Transverse colon (tissue), 4 donors: ENCODE data around the gene DARS1. TPM values are rescaled to one million over a fixed set of nuclear protein-coding genes. Genes with fewer than 3 reads are reported as not detected.
A peak's percentile ranks its signal among the peaks of the same experiment; 100 is the strongest.

Experiments
- DNase-seq: peaks from one replicate; pipeline ENCODE4 v3.0.0-alpha.2; 2019
- H3K27ac ChIP-seq, 4 donors: fragments of 200-600 bp; sonication (generic); 2 replicates each; pipeline ENCODE4 v1.5.1; 2016 to 2018; ENCODE audit warnings: inconsistent platforms in 4 of 4
- H3K27me3 ChIP-seq: fragments of 200-600 bp; sonication (generic); 2 replicates; pipeline ENCODE4 v1.5.1; 2017; ENCODE audit warnings: inconsistent platforms
- H3K36me3 ChIP-seq, 4 donors: fragments of 200-600 bp; sonication (generic); 2 replicates each; pipeline ENCODE4 v1.5.1; 2017 to 2019; ENCODE audit warnings: inconsistent platforms in 4 of 4
- H3K4me1 ChIP-seq, 4 donors: fragments of 200-600 bp; sonication (generic); 2 replicates each; pipeline ENCODE4 v1.5.1; 2017 to 2020; ENCODE audit warnings: inconsistent platforms in 4 of 4
- H3K4me3 ChIP-seq, 4 donors: fragments of 200-600 bp; sonication (generic); 1 replicate in 1 of 4; 2 replicates in 3 of 4; pipeline versions ENCODE4 v1.5.1 to v1.6.1; 2017 to 2019; ENCODE audit warnings: inconsistent platforms in 4 of 4
- H3K9me3 ChIP-seq, 2 donors: fragments of 200-600 bp; sonication (generic); 2 replicates each; pipeline ENCODE4 v1.5.1; 2017 to 2019; ENCODE audit warnings: inconsistent platforms in 2 of 2
- EP300 ChIP-seq: sonication (generic); formaldehyde crosslinking; IDR thresholded peaks from one replicate; pipeline ENCODE4 v1.6.1; 2017; ENCODE audit warnings: antibody characterized with exemption, low read depth
- POLR2A ChIP-seq: fragments of 450-650 bp; IDR thresholded peaks from one replicate; pipeline ENCODE4 v1.6.1; 2016; ENCODE audit warnings: antibody characterized with exemption, mild to moderate bottlenecking, moderate library complexity
- POLR2AphosphoS5 ChIP-seq, 3 donors: sonication (generic); formaldehyde crosslinking; IDR thresholded peaks; one replicate each; pipeline ENCODE4 v1.6.1; 2016; ENCODE audit warnings: antibody characterized with exemption in 3 of 3
- WGBS, 2 donors: methylation state at CpG; one replicate each; pipeline ENCODE4 v1.1.5; 2018; ENCODE audit warnings: low coverage in 1 of 2; 5-methylcytosine and 5-hydroxymethylcytosine counted together
- in situ Hi-C, 4 donors: fragments of 200-750 bp; cut with MboI; loops; one replicate each; pipeline versions ENCODE4 v1.15.0 to v1.15.1; 2017; ENCODE audit warnings: low sequenced_read_pairs in 3 of 4, low pct_ligation_motif_present in 1 of 4, low pct_unique_long_range_greater_than_20kb in 1 of 4
- intact Hi-C: fragments of 100-400 bp; cut with DNase I; formaldehyde crosslinking; loops from one replicate; pipeline ENCODE4 v1.15.1; 2023; ENCODE audit warnings: low total_unique reads
- total RNA-seq, 4 donors: library from RNA; depleted of rRNA; stranded (reverse); fragments of >200 nt; gene quantifications; one replicate each; pipeline ENCODE4 v1.1.0, GENCODE V29; 2016
- TF ChIP-seq, protein P1 (sequence below), 5 experiments: fragments of 200-600 bp in 3 of 5; fragments of 450-650 bp in 2 of 5; sonication (generic) in 3 of 5; IDR thresholded peaks; 1 replicate in 2 of 5; 2 replicates in 3 of 5; pipeline ENCODE4 v1.5.1; 2016 to 2017; ENCODE audit warnings: antibody characterized with exemption in 5 of 5, inconsistent platforms in 3 of 5, mild to moderate bottlenecking in 2 of 5, moderate library complexity in 1 of 5

DARS1 gene
- total RNA-seq, 4 donors from 2014 or later, result 20.5 to 42.3 (median 37.4) TPM

DNA sequence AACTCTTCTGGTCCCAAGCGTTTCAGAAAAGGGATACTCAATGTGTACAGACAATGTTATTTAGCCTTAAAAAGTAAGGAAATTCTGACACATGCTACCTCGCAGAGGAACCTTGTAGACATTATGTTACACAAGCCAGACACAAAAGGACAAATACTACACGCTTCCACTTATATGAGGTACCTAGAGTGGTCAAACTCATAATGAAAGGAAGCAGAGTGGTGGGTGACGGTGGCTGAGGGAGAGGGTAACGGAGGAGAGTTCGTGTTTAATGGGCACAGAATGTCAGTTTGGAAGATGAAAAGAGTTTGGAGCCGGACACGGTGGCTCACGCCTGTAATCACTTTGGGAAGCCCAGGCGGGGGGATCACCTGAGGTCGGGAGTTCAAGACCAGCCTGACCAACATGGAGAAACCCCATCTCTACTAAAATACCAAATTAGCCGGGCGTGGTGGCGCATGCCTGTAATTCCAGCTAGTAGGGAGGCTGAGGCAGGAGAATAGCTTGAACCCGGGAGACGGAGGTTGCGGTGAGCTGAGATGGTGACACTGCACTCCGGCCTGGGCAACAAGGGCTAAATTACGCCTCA is 110.6 kb downstream of the DARS1 start:
- peak overlapping the region in 2 of 4 donors; percentile 91 to 97 for H3K4me3 ChIP-seq
- TF ChIP-seq POLR2A (no peak), EP300 (no peak), POLR2AphosphoS5 (IDR thresholded peaks at IDR 0.05) (no peak)
- TF ChIP-seq, protein P1, sequence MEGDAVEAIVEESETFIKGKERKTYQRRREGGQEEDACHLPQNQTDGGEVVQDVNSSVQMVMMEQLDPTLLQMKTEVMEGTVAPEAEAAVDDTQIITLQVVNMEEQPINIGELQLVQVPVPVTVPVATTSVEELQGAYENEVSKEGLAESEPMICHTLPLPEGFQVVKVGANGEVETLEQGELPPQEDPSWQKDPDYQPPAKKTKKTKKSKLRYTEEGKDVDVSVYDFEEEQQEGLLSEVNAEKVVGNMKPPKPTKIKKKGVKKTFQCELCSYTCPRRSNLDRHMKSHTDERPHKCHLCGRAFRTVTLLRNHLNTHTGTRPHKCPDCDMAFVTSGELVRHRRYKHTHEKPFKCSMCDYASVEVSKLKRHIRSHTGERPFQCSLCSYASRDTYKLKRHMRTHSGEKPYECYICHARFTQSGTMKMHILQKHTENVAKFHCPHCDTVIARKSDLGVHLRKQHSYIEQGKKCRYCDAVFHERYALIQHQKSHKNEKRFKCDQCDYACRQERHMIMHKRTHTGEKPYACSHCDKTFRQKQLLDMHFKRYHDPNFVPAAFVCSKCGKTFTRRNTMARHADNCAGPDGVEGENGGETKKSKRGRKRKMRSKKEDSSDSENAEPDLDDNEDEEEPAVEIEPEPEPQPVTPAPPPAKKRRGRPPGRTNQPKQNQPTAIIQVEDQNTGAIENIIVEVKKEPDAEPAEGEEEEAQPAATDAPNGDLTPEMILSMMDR (IDR thresholded peaks at IDR 0.05), result no peak
- DNase-seq, result no peak
- H3K9me3 ChIP-seq, result no peaks in the 10 kb centered on the region
- no peaks in the 10 kb centered on the region for H3K27me3 ChIP-seq
- in situ Hi-C loops, result no loop called here
- H3K36me3 ChIP-seq, result no peaks in the 10 kb centered on the region
- 60 to 70% methylated on average over 9 to 19 of the region's 19 CpGs for WGBS, 2 donors
- no peak overlapping the region for H3K27ac ChIP-seq
- intact Hi-C loops, result no loop called here
- H3K4me1 ChIP-seq, result peaks cover 0 to 22% (median 9%) of the 10 kb centered on the region in 4 donors

DNA sequence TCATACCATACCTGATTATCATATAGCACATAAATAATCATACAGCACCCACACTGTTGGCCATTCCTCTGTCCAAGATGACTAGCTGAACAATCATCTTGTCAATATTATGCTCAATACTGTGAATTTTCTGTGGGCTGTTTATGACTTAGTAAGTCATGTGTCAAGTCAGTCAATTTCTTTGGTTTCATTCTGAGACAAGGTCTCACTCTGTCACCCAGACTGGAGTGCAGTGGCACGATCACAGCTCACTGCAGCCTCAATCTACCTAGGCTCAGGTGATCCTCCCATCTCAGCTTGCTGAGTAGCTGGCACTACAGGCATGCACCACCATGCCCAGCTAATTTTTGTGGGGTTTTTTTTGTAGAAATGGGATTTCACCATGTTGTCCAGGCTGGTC is 114.9 kb downstream of the DARS1 start:
- peaks cover 0 to 19% (median 0%) of the 10 kb centered on the region in 4 donors for H3K36me3 ChIP-seq

DNA sequence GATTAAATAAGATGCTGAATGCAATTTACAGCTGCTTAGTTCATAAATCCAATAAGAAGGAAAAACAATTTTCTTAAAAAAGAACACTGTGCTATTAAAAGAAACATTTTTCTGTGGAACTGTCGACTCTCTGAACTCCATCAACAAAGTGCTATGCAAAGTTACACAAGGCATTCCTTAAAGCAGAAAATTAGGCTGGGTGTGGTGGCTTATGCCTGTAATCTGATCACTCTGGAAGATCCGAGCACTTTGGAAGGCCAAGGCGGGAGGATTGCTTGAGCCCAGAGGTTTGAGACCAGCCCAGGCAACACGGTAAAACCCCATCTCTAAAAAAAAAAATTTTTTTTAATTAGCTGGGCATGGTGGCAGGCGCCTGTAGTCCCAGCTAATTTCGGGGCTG is 122.2 kb downstream of the DARS1 start:
- TF ChIP-seq POLR2A, result no peak
- TF ChIP-seq, protein P1 (IDR thresholded peaks at IDR 0.05), result no peak
- TF ChIP-seq POLR2AphosphoS5 (IDR thresholded peaks at IDR 0.05), result no peak
- no peak for TF ChIP-seq EP300
- WGBS, 2 donors, result 78 to 87% methylated on average over 6 of the region's 6 CpGs
- H3K27ac ChIP-seq, result no peak overlapping the region
- DNase-seq, result no peak
- H3K36me3 ChIP-seq, result peaks cover 0 to 43% (median 5%) of the 10 kb centered on the region in 4 donors
- H3K4me3 ChIP-seq, result no peak overlapping the region
- no peaks in the 10 kb centered on the region for H3K4me1 ChIP-seq
- no peaks in the 10 kb centered on the region for H3K27me3 ChIP-seq
- in situ Hi-C loops, result no loop called here
- intact Hi-C loops, result no loop called here
- H3K9me3 ChIP-seq, result no peaks in the 10 kb centered on the region

More for the DNA sequence above, 114.9 kb downstream of the DARS1 start:
- TF ChIP-seq, protein P1 (IDR thresholded peaks at IDR 0.05), result no peak
- TF ChIP-seq POLR2AphosphoS5 (IDR thresholded peaks at IDR 0.05) (no peak), POLR2A (no peak), EP300 (no peak)
- peaks cover 0 to 16% (median 7%) of the 10 kb centered on the region in 4 donors for H3K4me1 ChIP-seq
- H3K4me3 ChIP-seq, result no peak overlapping the region
- H3K27ac ChIP-seq, result no peak overlapping the region
- WGBS, 2 donors, result 17 to 75% methylated on average over 1 of the region's 1 CpG
- no peaks in the 10 kb centered on the region for H3K27me3 ChIP-seq
- no peak for DNase-seq
- intact Hi-C loops (no loop called here), in situ Hi-C loops (no loop called here)
- H3K9me3 ChIP-seq, result no peaks in the 10 kb centered on the region

DNA sequence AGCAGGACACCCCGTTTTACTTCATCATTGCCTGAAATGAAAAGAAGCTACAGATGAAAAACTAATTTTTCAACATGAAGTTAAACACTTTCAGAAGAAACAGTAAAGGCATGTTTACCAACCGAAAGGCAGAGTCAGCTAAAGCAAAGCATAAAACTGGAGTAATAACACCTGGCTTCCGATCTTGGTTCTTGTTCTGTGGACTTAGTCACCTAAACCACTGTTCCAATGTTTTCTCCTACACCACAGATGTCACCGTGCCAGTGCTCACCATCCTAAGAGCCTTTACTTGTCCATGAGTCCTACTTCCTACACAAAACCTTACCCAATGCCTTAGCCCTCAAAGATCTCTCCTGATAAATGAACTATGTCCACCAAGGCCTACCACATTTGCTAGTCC is 122.7 kb downstream of the DARS1 start:
- Histone ChIP-seq H3K4me1 (no peaks in the 10 kb centered on the region), H3K9me3 (no peaks in the 10 kb centered on the region), H3K27me3 (no peaks in the 10 kb centered on the region), H3K4me3 (no peak overlapping the region), H3K36me3 (peaks cover 0 to 39% (median 5%) of the 10 kb centered on the region in 4 donors), H3K27ac (no peak overlapping the region)
- WGBS, 2 donors, result 78 to 87% methylated on average over 3 to 4 of the region's 4 CpGs
- TF ChIP-seq, protein P1 (IDR thresholded peaks at IDR 0.05), result no peak
- TF ChIP-seq POLR2AphosphoS5 (IDR thresholded peaks at IDR 0.05) (no peak), EP300 (no peak), POLR2A (no peak)
- in situ Hi-C loops (no loop called here), intact Hi-C loops (no loop called here)
- no peak for DNase-seq

Other genes starting within 250 kb of the DARS1 start
- gene UBXN4, start 243.8 kb downstream of the DARS1 start, total RNA-seq, result 100 to 1,000 TPM in 1 of 4 donors, 10 to 100 TPM in 3; 54.2 to 101 (median 61.3) TPM
- gene LCT, start 148.4 kb downstream of the DARS1 start, total RNA-seq, result under 1 TPM in 1 of 4 donors, not detected in 3; 0.32 TPM
- 1 to 10 TPM in 3 of 4 donors, under 1 TPM in 1; 0.37 to 7.9 (median 3.7) TPM for gene MCM6, start 109.2 kb downstream of the DARS1 start, total RNA-seq
- 10 to 100 TPM in 3 of 4 donors, 1 to 10 TPM in 1; 9.6 to 62.7 (median 27.0) TPM for gene CXCR4, start 132.5 kb upstream of the DARS1 start, total RNA-seq